GM19035 (cell line): ENCODE data around the gene PLEKHJ1.

Source experiments
- ATAC-seq: cut with Tn5 transposase; IDR thresholded peaks from one replicate; pipeline ENCODE4 v1.9.1; 2021; ENCODE audit not compliant: unreplicated experiment

PLEKHJ1 gene

DNA sequence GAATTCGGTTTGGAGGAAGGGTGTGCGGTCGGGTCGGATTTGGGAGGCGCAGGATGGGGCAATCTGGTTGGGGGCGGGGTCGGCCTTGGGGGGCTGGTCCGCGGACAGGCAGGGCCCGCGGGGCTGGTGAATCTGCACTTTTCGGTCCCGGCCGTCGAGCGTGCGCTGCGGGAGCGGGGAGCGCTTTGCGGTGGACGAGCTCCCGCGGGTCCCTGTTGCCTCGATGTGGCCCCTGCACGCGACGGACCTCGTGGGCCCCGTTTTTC, 34.0 kb upstream of the PLEKHJ1 start:
- ATAC-seq, result no peak

DNA sequence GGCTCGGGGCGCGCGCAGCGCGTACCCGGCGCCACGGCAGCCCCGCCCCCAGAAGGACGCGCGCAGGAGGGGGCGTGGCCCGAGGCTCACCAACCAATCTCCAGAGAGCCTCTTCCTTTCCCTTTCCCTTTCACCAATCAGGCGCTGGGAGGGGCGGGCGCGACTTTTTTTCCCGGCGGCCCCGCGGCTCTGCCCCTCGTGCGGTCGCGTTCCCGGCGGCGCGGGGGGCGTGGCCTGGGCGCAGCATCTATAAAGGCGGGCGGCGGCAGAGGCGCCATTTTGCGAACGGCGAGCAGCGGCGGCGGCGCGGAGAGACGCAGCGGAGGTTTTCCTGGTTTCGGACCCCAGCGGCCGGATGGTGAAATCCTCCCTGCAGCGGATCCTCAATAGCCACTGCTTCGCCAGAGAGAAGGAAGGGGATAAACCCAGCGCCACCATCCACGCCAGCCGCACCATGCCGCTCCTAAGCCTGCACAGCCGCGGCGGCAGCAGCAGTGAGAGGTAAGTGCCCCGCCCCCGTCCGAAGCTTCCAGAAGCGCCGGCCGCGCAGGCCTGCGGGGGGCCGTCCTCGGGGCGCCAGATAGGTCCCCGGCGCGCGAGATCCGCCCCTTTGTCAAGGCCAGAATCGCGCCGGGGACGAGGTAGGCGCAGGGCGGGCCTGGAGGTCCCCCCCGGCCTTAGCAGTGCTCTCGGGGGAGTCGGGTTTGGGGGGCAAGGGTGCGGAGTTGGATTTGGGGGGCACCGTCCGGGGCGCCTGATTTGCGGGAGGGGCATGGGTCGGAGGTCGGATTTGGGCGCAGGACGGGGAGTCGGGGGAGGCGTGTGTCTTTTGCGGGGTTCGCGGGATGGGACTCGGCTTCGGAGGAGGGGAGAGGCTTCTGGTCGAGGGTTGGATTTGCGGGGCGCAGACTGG, 33.4 kb upstream of the PLEKHJ1 start:
- ATAC-seq, result peak; percentile 63

DNA sequence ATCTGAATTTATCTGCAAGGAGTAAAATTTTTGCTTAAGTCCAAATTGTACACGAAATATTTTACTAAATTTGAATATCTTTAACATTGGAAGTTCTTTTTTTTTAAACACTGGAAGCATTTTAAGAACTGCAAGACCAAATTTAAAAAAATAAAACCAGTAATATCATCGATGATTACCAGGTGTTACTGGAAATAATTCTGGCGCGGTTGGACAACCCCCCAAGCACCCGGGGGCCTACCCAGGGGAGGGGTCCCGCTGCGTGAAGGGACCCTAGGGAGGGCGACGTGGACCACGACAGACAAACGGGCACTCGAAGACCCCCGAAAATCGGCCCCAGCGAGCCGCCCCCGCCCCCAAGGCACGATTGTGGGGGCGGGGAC, 32.7 kb upstream of the PLEKHJ1 start:
- no peak for ATAC-seq

DNA sequence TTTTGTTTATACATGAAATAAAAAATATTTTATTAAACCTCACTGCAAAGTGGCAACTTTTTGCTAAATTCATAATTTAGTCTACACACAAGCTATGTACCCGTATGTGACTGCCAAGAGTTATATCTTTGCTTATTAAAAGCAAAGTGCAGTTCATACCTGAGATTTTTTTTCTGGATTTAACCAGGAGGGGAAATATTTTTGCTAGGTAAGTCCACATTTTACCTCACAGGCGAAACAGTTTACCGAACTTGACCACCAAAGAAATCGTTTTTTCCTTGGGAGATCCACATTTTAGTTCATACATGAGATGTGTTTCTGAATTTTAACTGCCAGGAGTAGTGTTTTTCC, 32.3 kb upstream of the PLEKHJ1 start:
- no peak for ATAC-seq

DNA sequence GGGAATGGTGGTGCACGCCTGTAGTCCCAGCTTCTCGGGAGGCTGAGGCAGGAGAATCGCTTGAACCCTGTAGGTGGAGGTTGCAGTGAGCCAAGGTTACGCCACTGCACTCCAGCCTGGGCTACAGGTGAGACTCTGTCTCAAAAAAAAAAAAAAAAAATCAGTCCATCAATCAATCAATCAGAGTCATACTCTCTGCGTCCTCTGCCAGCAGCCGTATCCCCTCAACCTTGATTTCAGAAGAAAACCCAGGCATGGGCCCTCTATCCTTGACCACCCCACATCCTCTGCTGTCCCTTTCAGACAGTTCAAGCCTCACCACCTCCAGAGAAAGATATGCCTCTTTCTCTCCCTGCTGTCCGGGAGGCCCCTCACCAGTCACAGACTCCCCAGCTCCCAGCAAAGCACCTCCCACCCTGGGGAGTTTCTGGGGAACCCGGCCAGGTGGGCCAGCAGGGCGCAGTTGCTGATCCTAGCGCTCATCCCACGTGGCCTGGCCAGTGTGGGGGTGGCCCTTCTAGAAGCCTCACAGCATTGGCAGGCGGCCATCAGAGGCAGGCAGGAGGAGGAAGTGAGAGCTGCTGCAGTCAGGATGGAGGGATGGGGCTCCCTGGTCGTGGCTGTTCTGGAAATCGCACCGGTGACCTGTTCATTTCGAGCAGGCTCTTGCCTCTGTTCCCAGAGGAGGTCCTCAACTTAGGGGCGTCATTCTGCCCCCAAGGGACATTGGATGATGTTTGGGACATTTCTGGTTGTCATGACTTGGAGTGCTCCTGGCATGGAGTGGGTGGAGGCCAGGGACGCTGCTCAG, 30.3 kb upstream of the PLEKHJ1 start:
- ATAC-seq, result no peak

DNA sequence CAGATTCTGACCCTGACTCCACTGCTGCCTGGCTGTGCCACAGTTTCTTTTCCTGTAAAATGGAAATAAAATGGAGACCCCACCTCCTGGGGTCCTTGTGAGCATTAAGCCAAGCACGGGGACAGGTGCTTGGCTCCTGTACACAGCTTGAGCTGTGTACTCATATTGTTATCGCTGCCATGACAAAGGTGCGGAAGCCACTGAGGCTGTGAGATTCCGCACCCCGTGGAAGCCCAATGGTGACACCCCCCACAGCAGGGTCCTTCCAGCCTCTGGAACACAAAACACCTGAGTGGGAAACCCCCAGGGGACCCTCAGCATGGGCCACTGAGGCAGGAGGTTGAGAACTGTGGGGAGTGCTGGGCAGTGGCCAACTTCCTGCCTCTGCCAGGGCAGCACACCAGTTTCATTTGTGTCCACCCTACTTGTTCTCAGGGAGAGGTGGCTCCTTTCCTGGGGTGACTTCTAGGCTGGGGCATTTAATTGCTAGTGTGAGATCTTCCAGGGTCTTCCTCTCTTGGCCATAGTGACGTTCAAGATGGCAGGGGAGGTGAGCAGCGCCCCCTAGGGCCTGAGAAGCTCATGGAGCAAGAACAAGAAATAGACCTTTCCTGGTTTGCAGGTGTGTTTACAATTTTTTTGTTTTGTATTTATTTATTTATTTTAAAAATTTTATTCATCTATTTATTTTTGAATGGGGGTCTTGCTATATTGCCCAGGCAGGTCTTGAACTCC, 25.5 kb upstream of the PLEKHJ1 start:
- no peak for ATAC-seq

DNA sequence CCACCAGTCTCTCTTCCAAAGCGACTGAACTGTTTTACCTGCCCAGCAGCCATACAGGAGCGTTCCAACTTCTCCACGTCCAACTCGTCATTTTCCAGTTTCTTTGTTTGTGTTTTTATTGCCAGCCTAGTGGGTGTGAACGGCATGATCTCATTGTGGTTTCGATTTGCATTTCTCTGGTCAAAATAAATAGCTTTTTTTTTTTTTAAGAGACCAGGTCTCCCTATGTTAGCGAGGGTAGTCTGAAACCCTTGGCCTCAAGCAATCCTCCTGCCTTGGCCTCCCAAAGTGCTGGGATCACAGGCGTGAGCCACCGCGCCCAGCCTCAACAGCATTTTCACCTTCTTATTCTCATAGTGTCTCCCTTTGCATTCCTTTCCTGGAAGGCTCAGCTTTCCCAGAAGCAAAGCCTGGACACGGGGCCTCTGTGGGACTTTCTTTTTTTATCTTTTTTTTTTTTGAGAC, 24.2 kb upstream of the PLEKHJ1 start:
- ATAC-seq, result no peak

DNA sequence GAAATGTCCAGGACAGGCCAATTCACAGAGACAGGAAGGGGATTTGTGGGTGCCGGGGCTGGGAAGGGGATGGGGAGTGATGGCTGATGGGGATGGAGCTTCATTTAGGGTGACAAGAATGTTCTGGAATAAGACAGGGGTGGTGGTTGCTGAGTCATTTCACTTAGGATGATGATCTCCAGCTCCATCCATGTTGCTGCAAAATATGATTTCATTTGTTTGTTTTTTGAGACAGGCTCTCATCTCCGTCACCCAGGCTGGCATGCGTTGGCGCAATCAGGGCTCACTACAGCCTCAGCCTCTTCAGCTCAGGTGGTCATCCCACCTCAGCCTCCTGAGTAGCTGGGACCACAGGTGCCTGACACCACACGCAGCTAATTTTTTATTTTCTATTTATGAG, 23.2 kb upstream of the PLEKHJ1 start:
- no peak for ATAC-seq

DNA sequence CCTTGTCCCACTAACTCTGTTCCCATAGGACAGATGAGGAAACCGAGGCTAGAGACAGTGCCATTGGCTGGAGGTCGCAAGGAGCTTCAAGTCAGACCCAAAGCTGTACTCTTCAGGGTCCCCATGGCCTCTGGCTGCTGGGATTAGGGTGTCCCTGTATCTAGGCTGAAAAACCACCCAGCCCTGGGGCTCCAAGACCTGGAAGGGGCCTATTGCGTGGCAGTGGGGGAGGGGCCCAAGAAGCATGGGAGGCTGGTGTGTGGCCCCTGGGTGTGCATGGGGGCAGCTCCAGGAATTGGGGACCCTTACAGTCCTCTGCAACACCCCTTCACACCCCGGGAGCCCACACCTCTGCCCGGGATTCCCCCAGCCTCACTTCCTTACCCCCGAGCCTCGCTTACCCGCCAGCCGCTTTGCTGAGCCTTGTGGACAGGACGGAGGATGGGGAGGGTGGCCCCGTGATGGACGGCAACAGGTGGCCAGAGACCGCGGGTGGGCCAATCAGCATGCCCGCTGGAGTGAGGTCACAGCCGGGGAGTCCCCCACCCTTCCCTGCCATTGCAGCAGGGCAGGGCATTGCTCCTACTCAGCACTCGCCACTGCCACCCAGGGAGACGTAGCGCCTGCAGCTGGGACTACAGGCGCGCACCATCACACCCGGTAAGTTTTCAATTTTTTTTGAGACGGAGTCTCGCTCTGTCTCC, 20.0 kb upstream of the PLEKHJ1 start, which contains the start of gene JSRP1:
TSS of gene JSRP1 (minus strand) at position 436 of the 704 bp plus-strand sequence. CDS start 1,103 bp downstream, outside the sequence.
- ATAC-seq, result no peak

DNA sequence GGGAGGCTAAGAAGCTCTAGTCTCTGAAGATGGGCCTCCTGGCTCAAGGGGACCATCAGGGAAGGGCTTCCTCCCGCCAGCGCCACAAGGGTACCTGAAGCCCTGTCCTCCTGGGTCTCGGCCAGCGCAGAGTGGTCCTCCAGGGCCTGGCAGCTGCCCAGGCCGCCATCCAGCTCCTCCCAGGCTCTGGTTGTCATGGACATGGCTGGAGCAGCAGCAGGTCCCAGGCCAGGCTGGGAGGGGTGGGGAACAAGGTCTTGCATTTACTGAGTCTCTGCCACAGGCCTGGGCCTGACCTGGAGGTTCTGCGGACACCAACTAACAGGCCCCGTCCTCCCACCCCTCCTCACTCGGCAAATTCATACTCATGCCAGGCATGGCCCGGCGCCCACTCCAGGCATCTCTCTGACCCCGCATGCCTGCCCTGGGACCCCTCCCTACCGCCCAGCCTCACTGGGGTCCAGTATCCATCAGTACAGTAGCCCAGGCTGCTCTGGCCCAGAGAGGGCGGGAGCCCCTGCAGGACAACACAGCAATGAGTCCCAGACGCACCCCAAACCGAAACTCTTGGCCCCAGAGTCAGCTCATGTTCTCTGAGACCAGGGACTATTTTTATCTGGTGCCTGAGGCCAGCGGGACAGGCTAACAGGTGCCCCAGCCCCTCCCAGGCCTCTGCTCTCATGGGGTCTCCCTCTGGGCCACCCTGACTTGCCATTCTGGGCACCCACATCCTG, 19.1 kb upstream of the PLEKHJ1 start:
- no peak for ATAC-seq

DNA sequence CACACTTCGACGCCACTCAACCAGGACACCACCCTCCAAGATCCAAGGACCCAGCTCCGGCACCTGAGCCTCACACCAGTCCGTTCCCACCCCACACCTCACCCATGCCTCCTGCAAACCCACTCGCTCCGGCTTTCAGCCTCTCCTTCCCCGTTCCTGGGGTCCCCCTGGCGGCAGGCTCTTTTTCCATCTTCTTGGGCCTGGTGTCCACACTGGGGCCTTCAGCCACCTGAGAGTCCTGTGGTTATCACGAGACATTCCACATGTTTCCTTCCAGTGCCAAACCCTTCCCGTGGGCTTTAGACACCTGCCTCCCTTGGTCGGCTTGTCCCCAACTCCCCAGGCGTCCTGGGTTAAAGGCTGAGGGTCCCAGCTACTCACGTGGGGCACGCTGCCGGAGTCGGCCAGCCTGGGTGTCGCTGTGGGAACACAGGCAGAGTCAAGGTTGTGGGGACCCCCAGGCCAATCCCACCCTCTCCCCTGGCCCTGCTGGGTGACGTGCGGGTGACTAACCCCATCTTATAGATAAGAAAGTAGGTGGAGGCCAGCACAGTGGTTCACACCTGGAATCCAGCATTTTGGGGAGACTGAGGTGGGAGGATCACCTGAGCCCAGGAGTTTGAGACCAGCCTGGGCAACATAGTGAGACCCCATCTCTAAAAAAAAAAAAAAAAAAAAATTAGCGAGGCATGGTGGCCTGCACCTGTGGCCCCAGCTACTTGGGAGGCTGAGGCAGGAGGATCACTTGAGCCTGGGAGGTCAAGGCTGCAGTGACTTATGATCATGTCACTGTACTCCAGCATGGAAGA, 18.1 kb upstream of the PLEKHJ1 start:
- ATAC-seq, result no peak

DNA sequence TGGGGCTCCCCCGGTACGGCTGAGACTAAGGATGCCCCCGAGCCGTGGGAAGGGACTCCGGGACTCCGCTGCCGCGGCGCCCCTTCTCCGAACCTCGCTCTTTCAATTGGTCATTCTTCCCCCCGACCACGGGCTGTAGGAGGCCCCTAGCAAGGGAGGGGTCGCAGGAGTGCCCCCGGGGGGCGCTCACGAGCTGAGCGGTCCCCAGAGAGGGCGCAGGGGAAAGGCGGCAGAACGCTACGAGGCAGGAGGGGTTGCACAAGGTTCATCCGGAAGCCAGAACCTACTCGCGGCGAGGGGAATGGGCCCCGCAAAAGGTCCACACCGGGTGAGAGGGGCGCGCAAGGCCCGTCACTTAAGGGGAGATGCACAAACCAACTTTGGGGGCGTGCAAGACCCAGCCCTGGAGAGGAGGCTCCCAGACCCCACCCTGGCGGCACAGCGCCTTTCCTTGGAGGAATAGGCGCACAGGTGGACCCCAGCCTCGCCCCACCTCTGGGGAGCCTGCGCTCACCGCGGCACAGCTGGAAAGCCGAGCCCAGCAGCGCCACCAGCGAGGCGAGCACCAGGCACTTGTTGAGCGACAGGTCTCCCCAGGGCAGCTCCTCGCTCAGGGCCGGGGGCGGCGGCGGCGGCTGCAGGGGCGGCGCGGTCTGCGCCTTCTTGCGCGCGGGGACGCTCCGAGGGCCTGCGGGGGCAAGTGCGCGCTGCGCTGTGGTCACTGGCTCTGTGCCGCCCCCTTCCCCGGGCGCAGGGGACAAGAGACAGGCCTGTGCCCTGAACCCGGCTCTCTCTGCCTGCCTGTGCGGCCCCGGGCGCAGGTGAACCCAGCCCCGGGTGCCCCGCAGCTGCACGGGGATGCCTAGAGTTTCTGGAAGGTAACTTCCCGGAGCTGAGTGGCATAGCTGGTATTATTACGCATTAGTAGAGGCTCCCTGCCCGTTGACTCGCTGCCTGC, 17.3 kb upstream of the PLEKHJ1 start:
- ATAC-seq, result no peak

DNA sequence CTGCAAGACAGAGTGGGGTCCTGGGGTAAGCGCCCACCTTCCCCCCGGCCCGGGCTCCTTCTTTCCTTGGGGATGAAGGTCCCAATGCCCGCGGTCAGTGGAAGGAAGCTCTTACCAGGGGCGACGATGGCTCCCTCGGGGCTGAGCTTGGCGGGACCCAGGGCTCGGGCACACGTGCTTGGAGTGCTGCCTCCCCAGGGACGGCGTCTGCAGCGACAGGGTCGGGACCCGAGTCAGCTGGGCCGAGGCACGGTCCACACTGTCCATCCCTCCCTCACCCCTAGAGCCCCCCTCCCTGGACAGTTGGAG, 16.6 kb upstream of the PLEKHJ1 start:
- no peak for ATAC-seq

DNA sequence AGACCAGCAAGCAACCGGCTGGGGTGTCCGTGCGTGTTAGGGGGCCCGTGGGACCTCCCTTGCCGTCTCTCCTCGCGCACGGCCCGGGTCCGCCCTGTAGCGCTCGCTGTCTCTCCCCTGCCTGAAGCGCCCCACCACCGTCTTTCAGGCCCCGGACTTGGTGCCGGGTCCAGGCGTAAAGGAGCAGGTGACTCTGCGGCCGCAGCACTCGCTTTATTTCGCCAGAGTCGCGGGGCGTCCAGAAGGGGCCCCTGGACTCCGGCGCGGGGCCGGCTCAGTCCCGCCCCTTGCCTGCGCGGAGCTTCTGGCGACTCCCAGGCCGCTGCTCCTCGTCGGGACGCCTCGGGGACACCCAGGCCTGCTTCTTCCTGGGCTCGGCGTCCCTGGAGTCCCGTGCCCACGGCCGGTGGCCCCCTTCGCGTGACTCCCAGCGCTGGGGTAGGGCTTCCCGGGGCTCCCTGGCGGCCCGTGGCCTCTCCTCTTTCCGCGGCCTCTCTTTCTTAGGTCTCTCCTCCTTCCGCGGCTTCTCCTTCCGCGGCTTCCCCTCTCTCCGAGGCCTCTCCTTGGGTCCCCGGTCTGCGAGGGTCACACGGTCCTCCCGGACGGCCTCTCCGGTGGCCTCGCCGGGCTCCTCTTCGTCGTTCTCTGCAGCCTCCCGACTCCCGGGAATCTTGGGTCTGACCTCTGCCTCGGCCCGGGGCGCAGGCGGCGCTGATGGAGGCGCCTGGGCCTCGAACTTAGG, 16.1 kb upstream of the PLEKHJ1 start:
- no peak for ATAC-seq

DNA sequence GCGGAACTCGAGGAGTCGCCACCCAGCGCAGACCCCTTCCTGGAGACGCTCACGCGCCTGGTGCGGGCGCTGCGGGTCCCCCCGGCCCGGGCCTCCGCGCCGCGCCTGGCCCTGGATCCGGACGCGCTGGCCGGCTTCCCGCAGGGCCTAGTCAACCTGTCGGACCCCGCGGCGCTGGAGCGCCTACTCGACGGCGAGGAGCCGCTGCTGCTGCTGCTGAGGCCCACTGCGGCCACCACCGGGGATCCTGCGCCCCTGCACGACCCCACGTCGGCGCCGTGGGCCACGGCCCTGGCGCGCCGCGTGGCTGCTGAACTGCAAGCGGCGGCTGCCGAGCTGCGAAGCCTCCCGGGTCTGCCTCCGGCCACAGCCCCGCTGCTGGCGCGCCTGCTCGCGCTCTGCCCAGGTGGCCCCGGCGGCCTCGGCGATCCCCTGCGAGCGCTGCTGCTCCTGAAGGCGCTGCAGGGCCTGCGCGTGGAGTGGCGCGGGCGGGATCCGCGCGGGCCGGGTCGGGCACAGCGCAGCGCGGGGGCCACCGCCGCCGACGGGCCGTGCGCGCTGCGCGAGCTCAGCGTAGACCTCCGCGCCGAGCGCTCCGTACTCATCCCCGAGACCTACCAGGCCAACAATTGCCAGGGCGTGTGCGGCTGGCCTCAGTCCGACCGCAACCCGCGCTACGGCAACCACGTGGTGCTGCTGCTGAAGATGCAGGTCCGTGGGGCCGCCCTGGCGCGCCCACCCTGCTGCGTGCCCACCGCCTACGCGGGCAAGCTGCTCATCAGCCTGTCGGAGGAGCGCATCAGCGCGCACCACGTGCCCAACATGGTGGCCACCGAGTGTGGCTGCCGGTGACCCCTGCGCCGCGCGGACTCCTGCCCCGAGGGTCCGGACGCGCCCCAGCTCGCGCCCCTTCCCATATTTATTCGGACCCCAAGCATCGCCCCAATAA, 15.3 kb upstream of the PLEKHJ1 start:
- no peak for ATAC-seq

DNA sequence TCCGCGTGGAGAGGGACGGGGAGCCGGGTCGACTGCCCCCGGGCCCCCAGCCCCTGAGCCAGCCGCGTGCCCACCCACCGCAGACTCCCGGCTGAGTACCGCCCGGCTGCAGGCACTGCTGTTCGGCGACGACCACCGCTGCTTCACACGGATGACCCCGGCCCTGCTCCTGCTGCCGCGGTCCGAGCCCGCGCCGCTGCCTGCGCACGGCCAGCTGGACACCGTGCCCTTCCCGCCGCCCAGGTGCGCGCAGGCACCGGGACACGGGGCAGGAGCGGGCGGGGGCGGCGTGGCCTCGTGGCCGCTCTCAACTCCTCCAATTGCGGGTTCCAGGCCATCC, 14.6 kb upstream of the PLEKHJ1 start:
- no peak for ATAC-seq
